GM21576 (cell line): Measurements from ENCODE around the gene TMEM38A.

Experiments used
- ATAC-seq: cut with Tn5 transposase; IDR thresholded peaks from one replicate; pipeline ENCODE4 v1.9.1; 2021; ENCODE audit warnings: mild to moderate bottlenecking, moderate library complexity; ENCODE audit not compliant: unreplicated experiment

The TMEM38A gene

GRCh38 chr19:16660763-16661479 lies at the start of gene TMEM38A:
TSS of gene TMEM38A (plus strand) at chr19:16661139. CDS start at chr19:16661218, 79 bp downstream.
- ATAC-seq: peak; percentile 26

GRCh38 chr19:16612636-16613035 lies 48.3 kb upstream of the TMEM38A start:
- ATAC-seq: no peak

GRCh38 chr19:16613841-16614240 lies 47.1 kb upstream of the TMEM38A start:
- ATAC-seq: no peak

GRCh38 chr19:16614941-16615340 lies 46.0 kb upstream of the TMEM38A start:
- ATAC-seq: no peak

- ATAC-seq: no peak
Measured at GRCh38 chr19:16615808-16616207, 45.1 kb upstream of the TMEM38A start.

GRCh38 chr19:16618248-16618647 lies 42.7 kb upstream of the TMEM38A start:
- ATAC-seq: no peak

- ATAC-seq: no peak
Measured at GRCh38 chr19:16619457-16619856, 41.5 kb upstream of the TMEM38A start.

GRCh38 chr19:16620018-16620417 lies 40.9 kb upstream of the TMEM38A start:
- no peak for ATAC-seq

- ATAC-seq: no peak
Measured at GRCh38 chr19:16620584-16620983, 40.4 kb upstream of the TMEM38A start.

- no peak for ATAC-seq
Measured at GRCh38 chr19:16621165-16621800, 39.7 kb upstream of the TMEM38A start.

GRCh38 chr19:16623066-16623465 lies 37.9 kb upstream of the TMEM38A start:
- no peak for ATAC-seq

GRCh38 chr19:16623576-16623975 lies 37.4 kb upstream of the TMEM38A start:
- no peak for ATAC-seq

GRCh38 chr19:16624236-16624635 lies 36.7 kb upstream of the TMEM38A start:
- ATAC-seq: no peak

- ATAC-seq: no peak
Measured at GRCh38 chr19:16625163-16625958, 35.6 kb upstream of the TMEM38A start.

- ATAC-seq: no peak
Measured at GRCh38 chr19:16626796-16627192, 34.1 kb upstream of the TMEM38A start.

- ATAC-seq: no peak
Measured at GRCh38 chr19:16627193-16627927, 33.6 kb upstream of the TMEM38A start.

GRCh38 chr19:16627928-16628182 lies 33.1 kb upstream of the TMEM38A start:
- no peak for ATAC-seq

- peak; percentile 73 for ATAC-seq
Measured at GRCh38 chr19:16628183-16628983, 32.6 kb upstream of the TMEM38A start, which contains the start of gene MED26. TSS of gene MED26 (minus strand) at chr19:16628204. CDS start at chr19:16627943, 261 bp downstream.

- no peak for ATAC-seq
Measured at GRCh38 chr19:16628984-16629691, 31.8 kb upstream of the TMEM38A start.

- no peak for ATAC-seq
Measured at GRCh38 chr19:16631465-16631864, 29.5 kb upstream of the TMEM38A start.
